ENCODE results near the gene PPP1R13B. TPM values are rescaled to one million over a fixed set of nuclear protein-coding genes. Genes with fewer than 3 reads are reported as not detected.

PPP1R13B gene
- total and polyA plus RNA-seq, 7 donors = 4.7 to 17.9 (median 13.3) TPM

DNA sequence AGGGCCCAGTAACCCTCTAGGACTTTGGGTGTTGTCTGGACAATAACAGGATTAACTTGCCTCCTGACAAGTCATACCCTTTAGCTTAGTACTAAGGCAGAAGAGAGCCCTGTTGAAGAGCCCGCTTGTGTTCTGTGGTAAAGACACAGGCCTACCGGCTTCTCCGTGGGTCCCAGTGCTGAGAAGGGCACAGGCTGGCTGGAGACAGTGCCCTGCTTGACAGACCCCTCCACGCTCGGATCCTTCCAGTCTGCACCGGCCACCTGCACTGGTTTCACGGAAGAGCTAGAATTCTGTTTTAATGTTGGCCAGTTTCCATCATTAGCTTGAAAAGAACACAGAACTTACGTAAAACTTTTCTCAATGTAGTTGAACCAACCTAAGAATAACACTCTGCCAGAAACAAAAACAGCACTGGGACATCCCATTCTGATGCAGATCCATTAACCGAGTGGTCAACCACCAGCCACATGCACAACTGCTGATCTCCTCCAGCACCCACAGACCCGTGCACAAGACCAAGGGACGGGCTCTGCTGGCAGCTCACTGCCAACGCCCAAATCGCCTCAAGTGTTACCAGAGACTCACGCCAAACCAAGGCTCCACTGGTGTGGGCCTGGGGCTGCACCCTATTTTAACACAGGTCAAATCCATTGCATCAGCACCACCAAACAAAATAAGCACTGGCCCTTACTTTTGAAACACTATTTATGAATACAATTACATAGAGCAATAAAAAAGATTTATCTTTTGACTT is 104.7 kb downstream of the PPP1R13B start:
- H3K4me1 ChIP-seq = no peaks in the 10 kb centered on the region
- ATAC-seq = no peak
- no peaks in the 10 kb centered on the region for H3K27me3 ChIP-seq (ENCODE audit: insufficient read depth in 3 of 3, low read length in 2 of 3)
- peaks cover 0 to 75% of the 10 kb centered on the region in 2 donors for H3K36me3 ChIP-seq (ENCODE audit: insufficient read depth in 1 of 2, low read depth in 1 of 2)
- DNase-seq = no peak
- intact Hi-C loops (cut with DNase I) = no loop called here
- TF ChIP-seq, protein P1, sequence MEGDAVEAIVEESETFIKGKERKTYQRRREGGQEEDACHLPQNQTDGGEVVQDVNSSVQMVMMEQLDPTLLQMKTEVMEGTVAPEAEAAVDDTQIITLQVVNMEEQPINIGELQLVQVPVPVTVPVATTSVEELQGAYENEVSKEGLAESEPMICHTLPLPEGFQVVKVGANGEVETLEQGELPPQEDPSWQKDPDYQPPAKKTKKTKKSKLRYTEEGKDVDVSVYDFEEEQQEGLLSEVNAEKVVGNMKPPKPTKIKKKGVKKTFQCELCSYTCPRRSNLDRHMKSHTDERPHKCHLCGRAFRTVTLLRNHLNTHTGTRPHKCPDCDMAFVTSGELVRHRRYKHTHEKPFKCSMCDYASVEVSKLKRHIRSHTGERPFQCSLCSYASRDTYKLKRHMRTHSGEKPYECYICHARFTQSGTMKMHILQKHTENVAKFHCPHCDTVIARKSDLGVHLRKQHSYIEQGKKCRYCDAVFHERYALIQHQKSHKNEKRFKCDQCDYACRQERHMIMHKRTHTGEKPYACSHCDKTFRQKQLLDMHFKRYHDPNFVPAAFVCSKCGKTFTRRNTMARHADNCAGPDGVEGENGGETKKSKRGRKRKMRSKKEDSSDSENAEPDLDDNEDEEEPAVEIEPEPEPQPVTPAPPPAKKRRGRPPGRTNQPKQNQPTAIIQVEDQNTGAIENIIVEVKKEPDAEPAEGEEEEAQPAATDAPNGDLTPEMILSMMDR (IDR thresholded peaks at IDR 0.05) = no peak
- no peak overlapping the region for H3K27ac ChIP-seq
- H3K9me3 ChIP-seq = no peaks in the 10 kb centered on the region
- H3K4me3 ChIP-seq = no peak overlapping the region
- WGBS, 3 donors = 85 to 97% (median 87%) methylated on average over 14 of the region's 14 CpGs

DNA sequence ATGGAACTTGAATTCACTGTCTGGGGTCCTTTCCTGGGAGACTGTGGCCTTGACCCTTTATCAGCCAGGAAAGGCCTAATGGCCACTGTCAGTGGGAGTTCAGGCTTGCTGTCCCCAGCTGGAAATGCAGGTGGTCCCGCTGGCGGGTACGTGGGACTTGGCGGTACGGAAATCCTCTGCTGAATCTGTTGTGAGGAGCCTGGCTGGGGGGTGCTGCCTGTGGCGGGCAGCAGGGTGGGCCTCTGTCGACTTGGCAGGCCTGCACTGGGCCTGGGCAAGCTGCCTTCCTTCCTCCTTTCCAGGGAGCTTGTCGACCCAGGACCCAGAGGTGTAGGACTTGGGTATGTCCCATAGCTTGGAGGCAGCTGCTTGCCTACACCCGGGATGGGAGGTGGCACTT is 105.5 kb downstream of the PPP1R13B start:
- intact Hi-C loops (cut with DNase I) = no loop called here
- no peaks in the 10 kb centered on the region for H3K9me3 ChIP-seq

DNA sequence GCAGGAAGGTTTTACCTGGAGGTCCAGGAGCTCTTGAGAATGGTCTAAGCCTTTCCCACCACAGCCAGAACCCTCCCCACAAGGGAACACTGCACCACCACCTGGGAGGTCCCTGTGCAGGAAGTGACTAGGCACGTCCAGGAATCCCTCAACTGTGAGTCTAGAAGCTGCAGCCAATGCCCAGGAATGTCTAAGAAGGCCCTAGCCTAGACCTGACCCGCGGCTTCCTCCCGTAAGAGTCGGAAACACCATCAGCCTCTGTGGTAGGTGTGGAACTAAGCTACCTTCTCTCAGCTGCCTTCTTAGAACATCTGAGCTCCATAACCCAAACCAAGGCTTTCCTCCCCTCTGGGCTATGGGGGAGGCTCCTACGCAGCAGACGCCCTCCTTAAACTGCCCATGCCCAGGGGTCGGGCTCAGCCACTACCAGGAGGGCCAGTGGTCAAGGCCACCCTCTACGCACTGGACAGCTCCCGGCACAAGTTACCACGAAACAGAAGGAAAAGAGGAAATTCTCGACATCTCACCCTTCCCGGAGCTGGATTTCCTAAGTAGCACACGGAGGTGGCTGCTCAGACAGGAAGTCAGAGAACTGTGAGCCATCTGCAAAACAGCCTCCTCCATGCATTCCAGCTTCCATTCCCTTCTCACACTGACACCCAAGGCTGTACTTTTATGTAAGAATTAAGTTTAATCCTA is 106.2 kb downstream of the PPP1R13B start:
- no peak overlapping the region for H3K27ac ChIP-seq
- DNase-seq (no peak), ATAC-seq (no peak)
- H3K27me3 ChIP-seq (ENCODE audit: insufficient read depth in 3 of 3, low read length in 2 of 3) = no peaks in the 10 kb centered on the region
- H3K4me1 ChIP-seq = no peaks in the 10 kb centered on the region
- no peaks in the 10 kb centered on the region for H3K9me3 ChIP-seq
- no peak overlapping the region for H3K4me3 ChIP-seq
- WGBS, 3 donors = 80 to 85% (median 81%) methylated on average over 14 of the region's 14 CpGs
- peaks cover 0 to 78% of the 10 kb centered on the region in 2 donors for H3K36me3 ChIP-seq (ENCODE audit: insufficient read depth in 1 of 2, low read depth in 1 of 2)
- intact Hi-C loops (cut with DNase I) = no loop called here
- TF ChIP-seq, protein P1 (IDR thresholded peaks at IDR 0.05) = no peak

More for the DNA sequence above, 105.5 kb downstream of the PPP1R13B start:
- H3K36me3 ChIP-seq (ENCODE audit: insufficient read depth in 1 of 2, low read depth in 1 of 2) = peaks cover 0 to 80% of the 10 kb centered on the region in 2 donors
- WGBS, 3 donors = 79 to 84% (median 80%) methylated on average over 8 to 9 of the region's 9 CpGs
- ATAC-seq (no peak), DNase-seq (no peak)
- H3K4me3 ChIP-seq = no peak overlapping the region
- TF ChIP-seq, protein P1 (IDR thresholded peaks at IDR 0.05) = no peak
- H3K4me1 ChIP-seq = no peaks in the 10 kb centered on the region
- no peaks in the 10 kb centered on the region for H3K27me3 ChIP-seq (ENCODE audit: insufficient read depth in 3 of 3, low read length in 2 of 3)
- H3K27ac ChIP-seq = no peak overlapping the region

DNA sequence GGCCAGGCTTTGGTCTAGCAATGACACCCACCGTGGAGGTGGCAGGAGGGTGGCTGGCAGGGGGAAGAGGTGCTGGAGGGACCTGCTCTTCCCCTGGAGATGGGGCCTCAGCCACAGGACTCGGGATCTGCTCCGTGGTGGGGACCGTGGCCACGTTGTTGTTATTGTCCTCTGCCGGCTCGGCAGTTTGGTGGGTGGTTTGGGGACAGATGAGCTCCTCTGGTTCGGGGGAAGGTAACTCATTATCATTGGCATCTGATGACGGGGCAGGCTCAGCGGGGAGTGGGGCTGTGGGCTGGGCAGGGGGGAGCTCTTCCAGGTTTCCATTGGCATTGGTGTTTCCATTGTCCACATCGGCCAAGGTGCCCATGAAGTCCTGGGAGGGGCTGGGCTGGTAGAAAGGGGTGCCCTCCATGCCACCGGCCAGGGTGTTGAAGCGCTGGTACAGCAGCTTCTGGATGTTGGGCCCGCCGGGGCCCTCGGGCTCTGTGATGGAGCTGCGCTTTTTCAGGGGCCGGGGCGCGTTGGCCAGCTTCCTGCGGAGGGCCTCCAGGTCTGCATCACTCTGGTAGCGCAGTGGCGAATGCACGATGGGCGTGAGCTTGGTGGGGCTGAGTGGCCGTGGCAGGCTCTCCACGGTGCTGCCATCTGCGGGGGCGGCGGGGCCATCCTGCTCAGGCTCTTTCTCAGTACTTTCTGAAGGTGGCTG is 107.4 kb downstream of the PPP1R13B start:
- no peak overlapping the region for H3K4me3 ChIP-seq
- DNase-seq (peak in 1 of 2 donors; percentile 49), ATAC-seq (no peak)
- intact Hi-C loops (cut with DNase I) = no loop called here
- WGBS, 3 donors = 88 to 91% (median 89%) methylated on average over 29 to 30 of the region's 30 CpGs
- TF ChIP-seq, protein P1 (IDR thresholded peaks at IDR 0.05) = no peak
- peaks cover 0 to 75% of the 10 kb centered on the region in 2 donors for H3K36me3 ChIP-seq (ENCODE audit: insufficient read depth in 1 of 2, low read depth in 1 of 2)
- no peak overlapping the region for H3K27ac ChIP-seq
- H3K4me1 ChIP-seq = no peaks in the 10 kb centered on the region
- H3K9me3 ChIP-seq = no peaks in the 10 kb centered on the region
- H3K27me3 ChIP-seq (ENCODE audit: insufficient read depth in 3 of 3, low read length in 2 of 3) = no peaks in the 10 kb centered on the region
